ENCODE data around the gene ZNF282. TPM values are rescaled to one million over a fixed set of nuclear protein-coding genes. Genes with fewer than 3 reads are reported as not detected.
A peak's percentile ranks its signal among the peaks of the same experiment; 100 is the strongest.

The ZNF282 gene
- total and polyA plus RNA-seq, 10 donors, result 4.7 to 25.8 (median 18.1) TPM

GRCh38 chr7:149191851-149192250 is 3.5 kb upstream of the ZNF282 start:
- peaks cover 5 to 31% (median 19%) of the 10 kb centered on the region in 6 donors for H3K4me1 ChIP-seq
- no peaks in the 10 kb centered on the region for H3K36me3 ChIP-seq
- H3K4me3 ChIP-seq, result peak overlapping the region in 1 of 8 donors; percentile 17
- 64 to 69% (median 66%) methylated on average over 5 of the region's 5 CpGs for WGBS, 5 donors
- H3K27ac ChIP-seq, result no peak overlapping the region
- peak; percentile 14 for DNase-seq
- no peak for TF ChIP-seq CTCF (IDR thresholded peaks at IDR 0.05 in 8 of 11, conservative IDR thresholded peaks at IDR 0.05 in 3 of 11)
- no peak for TF ChIP-seq POLR2AphosphoS5 (IDR thresholded peaks at IDR 0.05)
- TF ChIP-seq POLR2A (IDR thresholded peaks at IDR 0.05), result no peak
- intact Hi-C loops (cut with DNase I; ENCODE audit: low total_unique reads), result no loop called here
- no peaks in the 10 kb centered on the region for H3K9me3 ChIP-seq
- no peaks in the 10 kb centered on the region for H3K27me3 ChIP-seq (replicated peaks in 1 of 7)

GRCh38 chr7:149194799-149195179 is 557 bp upstream of the ZNF282 start:
- H3K4me1 ChIP-seq, result peaks cover 11 to 53% (median 35%) of the 10 kb centered on the region in 6 donors
- H3K27me3 ChIP-seq (replicated peaks in 1 of 7), result no peaks in the 10 kb centered on the region
- H3K27ac ChIP-seq, result peak overlapping the region in 7 of 8 donors; percentile 88 to 94 (median 91)
- H3K36me3 ChIP-seq, result peaks cover 0 to 23% (median 16%) of the 10 kb centered on the region in 6 donors
- intact Hi-C loops (cut with DNase I; ENCODE audit: low total_unique reads), result no loop called here
- peak overlapping the region; percentile 90 to 98 (median 92) for H3K4me3 ChIP-seq
- no peak for DNase-seq
- 89 to 98% (median 95%) methylated on average over 4 of the region's 4 CpGs for WGBS, 5 donors
- TF ChIP-seq POLR2AphosphoS5 (IDR thresholded peaks at IDR 0.05), result no peak
- TF ChIP-seq CTCF (IDR thresholded peaks at IDR 0.05 in 8 of 11, conservative IDR thresholded peaks at IDR 0.05 in 3 of 11), result no peak
- no peak for TF ChIP-seq POLR2A (IDR thresholded peaks at IDR 0.05)
- no peaks in the 10 kb centered on the region for H3K9me3 ChIP-seq

GRCh38 chr7:149196151-149196704 is 882 bp downstream of the ZNF282 start:
- H3K4me3 ChIP-seq, result peak overlapping the region; percentile 90 to 98 (median 92)
- peak; percentile 78 for DNase-seq
- H3K36me3 ChIP-seq, result peaks cover 0 to 38% (median 30%) of the 10 kb centered on the region in 6 donors
- H3K9me3 ChIP-seq, result no peaks in the 10 kb centered on the region
- TF ChIP-seq POLR2A (IDR thresholded peaks at IDR 0.05), result no peak
- no peak for TF ChIP-seq POLR2AphosphoS5 (IDR thresholded peaks at IDR 0.05)
- TF ChIP-seq CTCF (IDR thresholded peaks at IDR 0.05 in 8 of 11, conservative IDR thresholded peaks at IDR 0.05 in 3 of 11), result no peak
- 1 to 6% (median 5%) methylated on average over 9 to 17 of the region's 17 CpGs for WGBS, 5 donors
- no peaks in the 10 kb centered on the region for H3K27me3 ChIP-seq (replicated peaks in 1 of 7)
- peak overlapping the region; percentile 84 to 94 (median 90) for H3K27ac ChIP-seq
- peaks cover 11 to 46% (median 32%) of the 10 kb centered on the region in 6 donors for H3K4me1 ChIP-seq
- intact Hi-C loops (cut with DNase I; ENCODE audit: low total_unique reads), result no loop called here

- intact Hi-C loops (cut with DNase I; ENCODE audit: low total_unique reads), result no loop called here
- H3K36me3 ChIP-seq, result peaks cover 0 to 43% (median 35%) of the 10 kb centered on the region in 6 donors
- peak; percentile 72 for DNase-seq
- 17 to 41% (median 30%) methylated on average over 3 to 7 of the region's 7 CpGs for WGBS, 5 donors
- no peak for TF ChIP-seq POLR2AphosphoS5 (IDR thresholded peaks at IDR 0.05)
- TF ChIP-seq CTCF (IDR thresholded peaks at IDR 0.05 in 8 of 11, conservative IDR thresholded peaks at IDR 0.05 in 3 of 11), result no peak
- TF ChIP-seq POLR2A (IDR thresholded peaks at IDR 0.05), result no peak
- H3K4me1 ChIP-seq, result peaks cover 11 to 46% (median 30%) of the 10 kb centered on the region in 6 donors
- no peaks in the 10 kb centered on the region for H3K9me3 ChIP-seq
- peak overlapping the region in 7 of 8 donors; percentile 84 to 94 (median 91) for H3K27ac ChIP-seq
- no peaks in the 10 kb centered on the region for H3K27me3 ChIP-seq (replicated peaks in 1 of 7)
- H3K4me3 ChIP-seq, result peak overlapping the region; percentile 90 to 98 (median 92)
Measured at GRCh38 chr7:149196705-149197171, 1.4 kb downstream of the ZNF282 start.

Measured in spleen (tissue), 11 donors.